Pulmonary artery endothelial cell (primary cell): ENCODE data around the gene EPB42. TPM values are rescaled to one million over a fixed set of nuclear protein-coding genes. Genes with fewer than 3 reads are reported as not detected.

Experiments used
- DNase-seq: peaks from one replicate; pipeline ENCODE4 v3.0.0-alpha.2; 2011; ENCODE audit warnings: low read depth, low spot score
- total RNA-seq: library from RNA; depleted of rRNA; stranded (reverse); fragments of >200 nt; gene quantifications from 2 replicates; pipeline ENCODE4 v1.2.3, GENCODE V29; 2014

EPB42 gene
- not detected in 2 replicates for total RNA-seq

DNA sequence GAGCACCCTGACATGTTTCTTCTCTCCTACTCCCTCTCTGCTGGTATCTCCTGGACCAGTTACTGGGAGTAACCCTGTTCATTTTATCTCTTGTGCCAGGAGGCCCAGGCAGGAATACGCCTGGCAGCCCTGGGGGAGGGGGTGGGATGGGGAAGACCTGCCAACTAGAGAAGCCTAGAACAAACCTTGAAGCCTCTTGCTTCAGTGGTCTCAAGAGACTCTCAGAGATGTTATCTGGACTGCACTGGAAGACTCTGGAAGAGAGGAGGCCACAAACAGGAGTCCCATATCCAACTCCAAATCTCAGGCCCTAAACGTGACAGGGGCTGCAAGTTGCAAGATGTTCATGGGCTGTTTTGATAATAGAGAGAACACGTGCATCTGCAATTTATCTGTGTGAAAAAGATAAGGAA, at the start of gene EPB42:
Gene EPB42 (minus strand): TSS at position 28 of the 413 bp plus-strand sequence. CDS start 193 bp downstream, outside the sequence.
- DNase-seq = no peak

GRCh38 chr15:43270113-43270665, 49.4 kb upstream of the EPB42 start:
- no peak for DNase-seq

GRCh38 chr15:43268111-43269105, 47.6 kb upstream of the EPB42 start:
- DNase-seq = no peak

DNA sequence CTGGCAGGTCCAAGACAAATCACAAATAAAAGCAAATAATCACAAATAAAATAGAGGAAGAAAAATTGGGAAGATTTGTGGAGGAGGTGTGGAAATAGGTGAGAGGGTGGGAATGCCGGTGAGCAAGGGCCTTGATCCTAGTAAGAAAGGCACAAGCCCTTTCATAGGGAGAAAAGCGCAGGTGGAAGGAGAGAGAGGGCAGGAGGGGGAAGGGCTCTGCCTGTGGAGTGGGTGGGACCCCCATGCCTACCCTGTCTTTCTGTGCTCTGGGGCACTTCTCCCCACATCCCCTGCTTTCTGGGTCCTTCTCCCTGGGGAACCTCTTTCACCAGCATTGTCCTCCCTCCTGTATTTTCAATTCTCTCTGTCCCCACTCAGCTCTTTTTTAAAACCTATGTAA, 46.6 kb upstream of the EPB42 start:
- DNase-seq = no peak

GRCh38 chr15:43266834-43267233, 46.0 kb upstream of the EPB42 start, which contains the start of gene TGM5:
Gene TGM5 (minus strand): TSS chr15:43266928. CDS start chr15:43266849, 79 bp downstream.
- no peak for DNase-seq

- no peak for DNase-seq
Observed at GRCh38 chr15:43266386-43266785, 45.6 kb upstream of the EPB42 start.

DNA sequence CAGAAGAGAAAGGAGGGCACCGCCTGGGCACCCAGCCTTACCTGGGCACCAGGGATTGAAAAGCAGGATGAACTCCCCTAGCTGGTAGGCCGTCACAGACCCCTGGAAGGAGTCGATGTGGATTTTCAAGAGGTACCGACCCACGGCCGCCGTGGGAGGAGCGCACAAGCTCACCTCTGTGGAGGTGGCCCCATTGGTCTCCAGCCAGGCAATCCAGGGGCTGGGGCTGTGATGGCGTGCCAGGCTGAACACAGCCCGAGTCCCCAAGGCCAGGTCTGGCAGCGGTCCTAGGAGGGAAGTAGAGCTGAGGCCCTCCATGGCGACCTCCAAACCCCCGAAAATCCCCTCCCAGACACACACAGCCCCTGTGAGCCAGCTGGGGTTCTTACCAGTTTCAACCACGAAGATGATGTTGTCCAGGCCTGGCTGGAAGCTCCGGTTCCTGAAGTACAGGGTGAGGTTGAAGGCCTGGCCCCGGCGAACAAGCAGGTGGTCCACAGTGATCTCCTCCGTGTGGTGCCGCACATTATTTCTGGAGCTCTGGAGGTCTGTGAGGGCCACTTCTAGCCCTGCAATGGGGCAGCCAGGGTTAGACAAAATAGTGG, 39.3 kb upstream of the EPB42 start:
- no peak for DNase-seq

DNA sequence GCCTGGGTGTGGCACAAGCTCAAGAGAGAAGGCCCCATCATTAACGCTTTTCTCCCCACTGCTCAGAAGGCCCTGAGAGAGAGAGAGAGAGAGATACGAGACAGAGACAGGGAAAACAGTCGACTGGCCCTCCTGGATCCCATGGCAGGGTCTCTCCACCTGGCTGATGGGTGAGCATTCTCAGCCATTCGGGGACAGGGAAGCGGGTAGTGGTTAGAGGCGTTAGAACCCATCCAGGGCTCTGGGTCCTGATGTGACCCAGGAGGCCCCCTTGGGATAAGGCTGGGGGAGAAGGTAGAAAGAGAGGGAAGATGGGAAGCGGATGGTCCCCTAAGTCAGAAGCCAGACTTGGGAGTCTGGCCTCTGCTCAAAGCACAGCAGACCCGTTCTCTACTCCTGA, 38.0 kb upstream of the EPB42 start:
- no peak for DNase-seq

GRCh38 chr15:43256341-43256740, 35.5 kb upstream of the EPB42 start:
- DNase-seq = no peak

GRCh38 chr15:43255376-43255775, 34.6 kb upstream of the EPB42 start:
- DNase-seq = no peak

DNA sequence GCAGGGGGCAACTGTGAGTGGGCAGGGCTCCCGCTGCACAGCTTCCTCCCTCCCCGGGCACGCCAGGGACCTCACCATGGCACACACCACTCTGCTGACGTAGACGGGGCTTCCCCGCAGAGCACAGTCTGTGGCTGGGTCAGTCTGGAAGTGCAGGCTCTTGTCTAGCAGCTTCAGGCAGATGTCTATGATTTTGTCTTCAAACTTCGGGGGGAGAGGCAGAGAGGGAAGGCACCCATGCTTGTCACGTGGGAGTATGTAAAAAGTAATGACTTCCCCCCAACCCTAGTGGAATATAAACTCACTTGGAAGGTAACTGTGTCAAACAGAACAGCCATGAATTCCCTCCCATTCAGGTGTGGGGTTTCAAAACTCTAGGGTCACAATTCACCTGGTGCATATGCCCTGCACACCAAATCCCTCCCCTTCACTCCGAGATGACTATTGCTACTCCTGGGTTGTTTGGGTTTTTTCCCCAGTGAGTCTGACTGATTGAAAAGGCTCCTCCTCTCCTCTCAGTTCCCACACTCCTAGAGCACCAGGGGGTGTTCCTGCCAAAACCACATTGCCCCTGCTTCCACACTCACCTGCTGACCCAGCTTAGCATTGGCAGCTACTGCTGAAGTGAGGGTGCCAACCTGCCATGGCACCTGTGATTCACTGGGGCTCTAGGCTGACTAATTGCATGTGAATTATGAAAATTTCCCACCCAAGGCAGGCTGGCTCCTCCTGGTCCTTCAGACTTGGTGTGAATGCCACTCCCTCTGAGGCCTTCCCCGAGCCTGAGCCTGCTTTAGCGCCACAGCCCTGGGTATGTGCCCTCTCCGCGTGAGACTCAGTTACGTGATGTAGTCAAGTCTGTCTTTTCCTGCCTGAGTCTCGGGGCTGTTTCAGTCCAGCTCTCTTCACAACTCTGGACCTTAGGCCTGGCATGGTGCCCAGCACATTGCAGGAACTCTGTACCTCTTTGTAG, 32.9 kb upstream of the EPB42 start:
- no peak for DNase-seq

- no peak for DNase-seq
Observed at GRCh38 chr15:43251871-43252250, 31.0 kb upstream of the EPB42 start.

DNA sequence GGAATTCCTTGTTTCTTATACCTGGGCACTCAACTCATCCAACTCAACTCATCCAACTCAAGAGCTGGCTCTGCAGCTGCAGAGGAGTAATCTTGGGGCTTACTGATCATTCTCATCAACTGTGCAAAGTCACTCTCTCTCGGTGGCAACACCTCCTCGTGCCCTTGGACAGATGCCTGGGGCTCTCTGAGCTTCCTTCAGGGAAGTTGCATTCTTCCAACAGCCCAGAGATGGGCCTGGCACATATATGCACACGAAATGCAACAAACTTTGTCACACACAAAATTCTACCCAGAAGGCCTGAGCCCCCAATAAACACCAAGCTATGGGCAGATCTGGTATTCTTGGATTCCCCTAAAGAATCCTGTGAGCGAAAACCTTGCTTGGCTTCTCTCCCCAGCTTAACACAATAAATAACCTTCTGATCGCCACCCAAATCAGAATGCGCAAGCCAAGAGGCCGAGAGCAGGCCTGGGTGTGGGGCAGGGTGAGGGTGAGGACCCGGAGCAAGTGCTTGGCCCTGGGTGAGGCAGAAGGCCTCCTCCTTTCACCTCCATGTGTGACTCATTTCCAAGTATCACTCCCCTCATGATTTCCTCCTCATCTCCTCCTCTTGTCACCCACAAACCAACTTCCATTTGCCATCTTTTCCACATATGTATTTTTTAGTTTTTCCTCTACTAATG, 30.5 kb upstream of the EPB42 start:
- DNase-seq = no peak

GRCh38 chr15:43250785-43251184, 30.0 kb upstream of the EPB42 start:
- DNase-seq = no peak

GRCh38 chr15:43249699-43250203, 28.9 kb upstream of the EPB42 start:
- DNase-seq = no peak

DNA sequence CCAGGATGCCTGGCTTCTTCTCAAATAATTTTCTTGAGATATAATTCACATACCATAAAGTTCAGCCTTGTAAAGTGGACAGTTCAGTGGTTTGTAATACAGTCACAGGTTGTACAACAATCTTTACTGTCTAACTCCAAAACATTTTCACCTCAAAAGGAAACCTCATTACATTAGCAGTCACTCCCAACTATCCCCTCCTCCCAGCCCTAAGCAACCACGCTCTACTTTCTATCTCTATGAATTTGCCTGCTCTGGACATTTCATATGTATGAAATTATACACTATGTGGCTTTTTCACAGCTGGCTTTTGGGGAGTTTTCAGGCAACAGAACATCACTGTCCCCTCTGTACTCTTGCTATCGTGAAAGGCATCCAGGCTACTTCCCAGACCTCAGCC, 28.4 kb upstream of the EPB42 start:
- DNase-seq = no peak

DNA sequence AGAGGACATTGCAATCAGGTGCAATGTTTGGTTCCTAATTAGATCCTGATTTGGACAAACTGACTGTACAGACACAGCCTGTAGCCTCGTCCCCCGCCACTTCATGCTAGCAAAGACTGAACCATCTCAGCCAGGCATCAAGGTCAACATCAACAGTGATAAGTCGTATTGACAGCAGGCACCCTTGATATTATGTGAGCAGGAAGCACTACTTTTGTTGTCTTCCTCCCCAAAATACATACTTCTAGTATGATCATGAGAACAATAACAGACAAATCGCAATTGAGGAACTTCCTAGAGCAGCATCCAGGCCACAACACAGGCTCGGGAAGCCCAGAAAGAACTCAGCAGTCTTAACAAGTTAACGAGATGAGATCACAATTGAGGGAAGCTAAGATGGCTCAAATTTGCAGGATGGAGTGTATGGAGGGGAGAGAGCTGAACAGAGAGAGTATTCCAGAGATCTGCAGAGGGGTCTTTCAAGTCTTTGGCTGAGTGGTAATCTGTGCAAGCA, 25.5 kb upstream of the EPB42 start:
- no peak for DNase-seq

GRCh38 chr15:43244092-43244491, 23.3 kb upstream of the EPB42 start:
- DNase-seq = no peak

DNA sequence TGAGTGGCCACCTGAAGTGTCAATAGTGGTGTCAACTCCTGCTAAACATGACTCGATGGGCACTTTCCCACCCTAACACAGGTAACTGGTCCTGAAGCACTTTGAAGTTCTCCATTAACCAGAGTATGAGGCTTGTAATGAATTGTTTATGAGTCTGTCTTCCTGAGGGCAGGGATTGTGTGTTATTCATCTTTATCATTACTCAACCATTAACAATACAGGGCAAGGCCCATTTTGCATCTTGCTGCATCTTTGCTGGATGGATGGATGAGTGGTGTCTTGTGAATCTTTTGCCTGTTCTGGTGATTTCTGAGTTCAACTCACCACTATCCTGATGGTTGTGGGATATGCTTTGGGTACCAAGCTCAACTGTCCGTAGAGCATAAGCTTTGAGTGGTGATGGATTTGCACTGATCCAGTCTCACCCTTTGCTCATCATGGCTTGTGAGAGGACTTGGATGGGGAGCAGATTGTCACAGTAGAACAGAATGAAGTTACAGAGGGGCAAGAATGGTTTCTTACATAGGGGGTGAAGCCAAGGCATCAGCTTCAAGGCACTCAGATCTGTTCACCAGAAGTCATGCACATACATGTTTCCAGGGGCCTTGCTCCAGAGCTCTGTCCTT, 22.3 kb upstream of the EPB42 start:
- DNase-seq = no peak

DNA sequence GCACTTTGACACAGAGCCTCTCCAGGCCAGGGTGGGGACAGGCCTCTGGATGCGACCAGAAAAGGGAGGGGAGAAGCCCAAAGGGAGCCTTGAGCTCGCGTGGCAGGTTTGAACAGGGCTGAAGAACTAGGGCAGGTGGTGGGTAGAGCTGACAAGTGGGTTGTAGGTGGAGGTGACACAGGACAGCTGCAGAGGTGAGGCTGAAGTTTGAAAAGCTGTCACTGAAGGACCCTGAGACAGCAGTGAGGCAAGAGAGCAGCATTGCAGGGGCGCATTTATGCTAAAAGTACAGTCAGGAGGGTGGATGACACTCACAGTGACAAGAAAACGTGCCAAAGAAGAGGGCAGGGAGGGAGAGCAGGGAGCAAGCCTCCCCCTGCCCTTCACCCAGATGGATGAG, 21.8 kb upstream of the EPB42 start:
- no peak for DNase-seq
